Right lobe of liver (tissue), 4 donors: ENCODE results near the gene FHIP1A.

Experiments used
- CTCF ChIP-seq, 4 donors: fragments of 200-600 bp in 3 of 4; fragments of 450-650 bp in 1 of 4; IDR thresholded peaks; one replicate each; pipeline versions ENCODE4 v1.5.1 to v1.8.0; 2016 to 2022; ENCODE audit warnings: antibody characterized with exemption in 4 of 4, mild to moderate bottlenecking in 2 of 4
- POLR2A ChIP-seq: fragments of 450-650 bp; IDR thresholded peaks from one replicate; pipeline ENCODE4 v1.6.1; 2017; ENCODE audit warnings: antibody characterized with exemption, mild to moderate bottlenecking
- donor health status: DM: no; HTN: no; CAD: no.
- donor health status: DM: no; HTN: no; CAD: no.
- donor health status: DM: no; HTN: yes; CAD: no.

DNA sequence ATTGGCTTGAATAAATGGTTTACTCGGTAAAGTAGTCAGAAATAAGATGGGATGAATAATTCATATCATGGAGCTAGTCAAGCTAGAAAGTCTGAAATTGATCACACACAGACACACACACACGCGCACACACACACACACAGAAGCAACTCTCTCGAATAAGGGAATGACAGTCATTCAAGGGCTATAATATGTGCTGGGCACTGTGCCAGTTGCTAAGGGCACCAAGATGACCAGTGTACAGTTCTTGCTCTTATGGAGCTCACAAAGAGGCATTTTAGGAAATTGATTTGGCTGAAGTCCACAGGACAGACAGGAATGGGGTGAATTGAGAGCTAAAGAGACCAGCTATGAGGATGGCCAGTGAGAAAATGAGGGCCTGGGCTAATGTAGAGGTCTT lies 49.4 kb upstream of the FHIP1A start:
- TF ChIP-seq CTCF (IDR thresholded peaks at IDR 0.05) (no peak), POLR2A (no peak)
